ENCODE results near the gene HECTD1.

- TF ChIP-seq POLR2A (IDR thresholded peaks at IDR 0.05; ENCODE audit: low read length), result no peak
- no peak for TF ChIP-seq ESRRA (IDR thresholded peaks at IDR 0.05; ENCODE audit: borderline replicate concordance, low read length)
- TF ChIP-seq, protein P1, sequence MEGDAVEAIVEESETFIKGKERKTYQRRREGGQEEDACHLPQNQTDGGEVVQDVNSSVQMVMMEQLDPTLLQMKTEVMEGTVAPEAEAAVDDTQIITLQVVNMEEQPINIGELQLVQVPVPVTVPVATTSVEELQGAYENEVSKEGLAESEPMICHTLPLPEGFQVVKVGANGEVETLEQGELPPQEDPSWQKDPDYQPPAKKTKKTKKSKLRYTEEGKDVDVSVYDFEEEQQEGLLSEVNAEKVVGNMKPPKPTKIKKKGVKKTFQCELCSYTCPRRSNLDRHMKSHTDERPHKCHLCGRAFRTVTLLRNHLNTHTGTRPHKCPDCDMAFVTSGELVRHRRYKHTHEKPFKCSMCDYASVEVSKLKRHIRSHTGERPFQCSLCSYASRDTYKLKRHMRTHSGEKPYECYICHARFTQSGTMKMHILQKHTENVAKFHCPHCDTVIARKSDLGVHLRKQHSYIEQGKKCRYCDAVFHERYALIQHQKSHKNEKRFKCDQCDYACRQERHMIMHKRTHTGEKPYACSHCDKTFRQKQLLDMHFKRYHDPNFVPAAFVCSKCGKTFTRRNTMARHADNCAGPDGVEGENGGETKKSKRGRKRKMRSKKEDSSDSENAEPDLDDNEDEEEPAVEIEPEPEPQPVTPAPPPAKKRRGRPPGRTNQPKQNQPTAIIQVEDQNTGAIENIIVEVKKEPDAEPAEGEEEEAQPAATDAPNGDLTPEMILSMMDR (IDR thresholded peaks at IDR 0.05), result no peak
- TF ChIP-seq, protein P2, sequence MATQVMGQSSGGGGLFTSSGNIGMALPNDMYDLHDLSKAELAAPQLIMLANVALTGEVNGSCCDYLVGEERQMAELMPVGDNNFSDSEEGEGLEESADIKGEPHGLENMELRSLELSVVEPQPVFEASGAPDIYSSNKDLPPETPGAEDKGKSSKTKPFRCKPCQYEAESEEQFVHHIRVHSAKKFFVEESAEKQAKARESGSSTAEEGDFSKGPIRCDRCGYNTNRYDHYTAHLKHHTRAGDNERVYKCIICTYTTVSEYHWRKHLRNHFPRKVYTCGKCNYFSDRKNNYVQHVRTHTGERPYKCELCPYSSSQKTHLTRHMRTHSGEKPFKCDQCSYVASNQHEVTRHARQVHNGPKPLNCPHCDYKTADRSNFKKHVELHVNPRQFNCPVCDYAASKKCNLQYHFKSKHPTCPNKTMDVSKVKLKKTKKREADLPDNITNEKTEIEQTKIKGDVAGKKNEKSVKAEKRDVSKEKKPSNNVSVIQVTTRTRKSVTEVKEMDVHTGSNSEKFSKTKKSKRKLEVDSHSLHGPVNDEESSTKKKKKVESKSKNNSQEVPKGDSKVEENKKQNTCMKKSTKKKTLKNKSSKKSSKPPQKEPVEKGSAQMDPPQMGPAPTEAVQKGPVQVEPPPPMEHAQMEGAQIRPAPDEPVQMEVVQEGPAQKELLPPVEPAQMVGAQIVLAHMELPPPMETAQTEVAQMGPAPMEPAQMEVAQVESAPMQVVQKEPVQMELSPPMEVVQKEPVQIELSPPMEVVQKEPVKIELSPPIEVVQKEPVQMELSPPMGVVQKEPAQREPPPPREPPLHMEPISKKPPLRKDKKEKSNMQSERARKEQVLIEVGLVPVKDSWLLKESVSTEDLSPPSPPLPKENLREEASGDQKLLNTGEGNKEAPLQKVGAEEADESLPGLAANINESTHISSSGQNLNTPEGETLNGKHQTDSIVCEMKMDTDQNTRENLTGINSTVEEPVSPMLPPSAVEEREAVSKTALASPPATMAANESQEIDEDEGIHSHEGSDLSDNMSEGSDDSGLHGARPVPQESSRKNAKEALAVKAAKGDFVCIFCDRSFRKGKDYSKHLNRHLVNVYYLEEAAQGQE (IDR thresholded peaks at IDR 0.05), result no peak
Observed at GRCh38 chr14:31239741-31240140, 32.1 kb upstream of the HECTD1 start.
